Stimulated activated CD4-positive, alpha-beta T cell treated with anti-CD3 and anti-CD28 coated beads, TNF-alpha, amount 100 ng/mL, for 24 hours (primary cell): Measurements from ENCODE around the gene PRR7.

Experiments
- DNase-seq, 3 experiments: peaks; one replicate each; pipeline ENCODE4 v3.0.0-alpha.2; 2020; ENCODE audit warnings: low read depth in 3 of 3

PRR7 gene

GRCh38 chr5:177423671-177424070 lies 22.9 kb upstream of the PRR7 start:
- DNase-seq, result no peak

DNA sequence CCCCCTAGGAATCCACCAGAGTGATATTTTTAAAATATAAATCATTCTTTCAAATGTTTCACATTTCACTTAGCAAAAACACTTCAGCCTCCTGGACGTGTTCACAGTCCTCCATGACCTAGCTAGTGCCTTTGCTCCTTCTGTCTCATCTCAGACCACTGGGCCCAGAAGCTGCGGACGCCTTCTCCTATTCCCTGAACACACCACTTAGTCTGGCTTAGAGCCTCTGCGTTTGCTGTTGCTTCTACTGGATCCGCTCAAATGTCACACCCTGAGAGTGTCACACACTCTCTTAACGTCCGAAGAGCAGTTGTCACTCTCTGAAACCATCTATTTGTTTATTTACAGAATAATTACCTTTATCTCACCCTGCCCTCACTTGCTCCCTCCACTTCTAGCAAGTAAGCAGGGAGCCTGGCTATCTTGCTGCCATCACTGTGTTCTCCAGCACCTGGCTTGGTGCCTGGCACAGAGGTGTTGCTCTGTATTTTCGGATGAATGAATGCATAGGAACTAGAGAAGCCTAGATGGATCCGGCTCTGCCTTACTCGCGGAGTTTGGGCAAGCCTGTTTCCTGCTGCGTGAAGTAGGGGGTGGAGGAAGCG lies 21.3 kb upstream of the PRR7 start:
- no peak for DNase-seq

DNA sequence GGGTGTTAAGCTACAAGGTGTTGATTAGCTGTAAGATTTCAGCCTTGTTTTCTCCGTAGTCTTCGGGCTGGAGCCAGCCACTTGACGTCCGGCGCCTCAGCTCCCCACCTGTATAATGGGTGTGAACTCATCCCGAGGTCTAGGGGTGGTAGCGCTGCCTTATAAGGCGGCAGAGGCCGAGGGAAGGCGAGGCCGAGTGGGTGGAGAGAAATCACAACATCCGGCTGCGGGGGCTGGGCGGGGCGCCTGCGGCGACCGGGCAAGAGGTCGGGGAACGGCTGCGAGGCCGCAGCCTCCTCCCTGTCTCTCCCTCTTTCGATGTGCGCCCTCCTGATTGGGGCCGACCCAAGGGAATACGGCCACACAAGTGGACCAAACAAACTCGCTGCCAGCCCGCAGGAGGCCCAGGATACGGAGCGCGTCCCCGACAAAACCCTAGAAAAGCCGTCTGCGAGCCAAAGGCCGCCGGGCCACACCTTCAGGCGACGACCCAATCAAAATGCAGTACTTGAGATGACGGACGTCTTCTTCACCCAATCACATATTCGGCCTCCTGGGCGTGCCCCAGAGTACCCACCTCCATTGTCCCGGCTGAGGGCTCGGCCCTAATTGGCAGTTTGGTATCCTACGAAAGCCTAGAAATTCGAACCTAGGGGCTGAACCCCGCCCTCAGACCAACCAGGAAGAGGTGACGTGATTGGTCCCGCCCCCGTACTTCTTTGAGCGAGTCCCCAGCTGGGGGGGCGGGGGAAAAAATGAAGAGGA lies 20.6 kb upstream of the PRR7 start:
- DNase-seq, result peak; percentile 99 to 100 (median 100)

- DNase-seq, result peak in 1 of 3 experiments; percentile 71
These were observed 19.9 kb upstream of the PRR7 start, which contains the start of gene GRK6 for GRCh38 chr5:177426566-177427210. Gene GRK6, plus strand, starts transcription at chr5:177426676. Its CDS starts 170 bp downstream, at chr5:177426846.

DNA sequence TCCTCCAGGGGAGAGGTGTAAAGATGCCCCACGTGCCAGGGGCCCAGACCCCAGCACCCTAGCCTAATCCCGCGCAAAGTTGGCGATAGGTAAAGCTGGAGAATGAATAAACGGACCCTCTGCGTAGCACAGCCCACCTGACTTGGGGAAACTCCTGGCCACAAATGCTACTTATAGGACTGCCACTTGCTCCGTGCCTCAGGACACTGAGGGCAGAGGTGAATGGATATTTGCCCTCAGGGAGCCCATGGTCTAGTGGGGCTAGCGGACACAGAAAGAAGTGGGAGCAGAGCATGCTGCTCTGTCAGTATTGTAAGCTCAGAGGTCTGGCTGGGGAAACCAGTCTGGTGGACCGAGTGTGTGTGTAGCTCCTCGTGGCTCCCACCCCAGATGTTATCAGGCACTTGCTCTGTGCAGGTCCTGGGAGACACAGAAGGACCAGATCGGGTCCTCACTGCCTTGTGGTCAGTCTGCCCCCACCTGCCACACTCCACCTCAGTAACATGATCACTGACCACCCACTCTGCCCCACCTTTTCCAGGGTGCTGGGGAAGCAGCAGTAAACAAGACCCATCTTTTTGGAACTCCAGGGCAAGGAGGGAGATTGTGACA lies 19.3 kb upstream of the PRR7 start:
- DNase-seq, result no peak

- DNase-seq, result no peak
These were observed 18.6 kb upstream of the PRR7 start for GRCh38 chr5:177427919-177428573.

GRCh38 chr5:177428574-177429217 lies 17.9 kb upstream of the PRR7 start:
- no peak for DNase-seq

- DNase-seq, result peak; percentile 72 to 91 (median 73)
These were observed 17.2 kb upstream of the PRR7 start for GRCh38 chr5:177429248-177430040.

GRCh38 chr5:177430140-177430951 lies 16.3 kb upstream of the PRR7 start:
- DNase-seq, result no peak

DNA sequence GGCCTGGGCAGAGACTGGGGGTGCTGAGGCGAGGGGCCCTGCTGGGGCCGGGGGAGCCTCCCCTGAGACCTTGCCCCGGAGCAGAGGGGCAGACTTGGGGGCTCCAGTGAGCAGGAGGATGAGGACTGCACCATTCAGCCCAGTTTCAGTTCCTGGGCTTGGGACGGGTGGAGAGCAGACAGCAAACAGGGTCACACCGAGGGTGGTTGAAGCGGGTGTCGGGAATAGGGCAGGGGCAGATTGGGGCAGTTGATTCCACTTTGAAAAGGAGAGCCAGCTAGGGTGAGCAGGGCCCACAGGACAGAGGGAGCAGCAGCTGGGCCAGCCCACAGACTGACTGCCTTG lies 15.7 kb upstream of the PRR7 start:
- DNase-seq, result no peak

DNA sequence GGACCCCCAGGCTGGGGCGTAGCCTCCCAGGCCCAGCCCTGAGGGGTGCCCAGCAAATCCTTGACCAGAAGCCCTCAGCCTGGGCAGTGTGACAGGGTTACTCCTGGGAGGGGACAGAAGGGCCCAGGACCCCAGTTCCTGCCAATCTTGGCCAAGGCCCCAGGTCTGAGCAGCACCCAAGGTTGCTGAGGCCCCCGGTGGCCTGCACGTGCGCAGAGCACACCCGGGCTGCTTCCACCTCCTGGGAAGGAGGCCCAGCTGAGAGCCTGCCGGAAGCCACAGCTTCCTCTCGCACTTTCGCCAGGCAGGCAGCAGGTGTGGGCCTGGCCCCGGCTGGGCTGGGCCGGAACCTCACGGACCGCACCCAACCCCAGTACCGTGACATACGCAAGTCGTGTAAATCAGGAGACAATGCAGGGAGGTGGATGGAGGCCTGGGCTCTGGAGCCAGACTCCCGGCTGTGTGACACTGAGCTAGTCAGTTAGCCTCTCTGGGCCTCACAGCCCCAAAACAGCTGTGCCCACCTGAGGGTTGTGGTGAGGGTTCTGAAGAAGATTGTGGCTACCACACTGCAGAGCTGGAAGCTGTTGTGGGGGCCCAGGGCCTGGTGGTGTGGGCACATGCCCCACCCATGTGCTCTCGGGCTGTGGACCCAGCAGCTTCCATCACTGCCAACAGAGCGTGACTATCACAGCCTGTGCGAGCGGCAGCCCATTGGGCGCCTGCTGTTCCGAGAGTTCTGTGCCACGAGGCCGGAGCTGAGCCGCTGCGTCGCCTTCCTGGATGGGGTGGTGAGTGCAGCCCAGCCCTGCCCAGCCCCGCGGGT lies 15.1 kb upstream of the PRR7 start:
- peak in 2 of 3 experiments; percentile 56 to 78 for DNase-seq

- peak in 1 of 3 experiments; percentile 67 for DNase-seq
These were observed 14.3 kb upstream of the PRR7 start for GRCh38 chr5:177432143-177432838.

GRCh38 chr5:177432839-177433657 lies 13.6 kb upstream of the PRR7 start:
- DNase-seq, result no peak

DNA sequence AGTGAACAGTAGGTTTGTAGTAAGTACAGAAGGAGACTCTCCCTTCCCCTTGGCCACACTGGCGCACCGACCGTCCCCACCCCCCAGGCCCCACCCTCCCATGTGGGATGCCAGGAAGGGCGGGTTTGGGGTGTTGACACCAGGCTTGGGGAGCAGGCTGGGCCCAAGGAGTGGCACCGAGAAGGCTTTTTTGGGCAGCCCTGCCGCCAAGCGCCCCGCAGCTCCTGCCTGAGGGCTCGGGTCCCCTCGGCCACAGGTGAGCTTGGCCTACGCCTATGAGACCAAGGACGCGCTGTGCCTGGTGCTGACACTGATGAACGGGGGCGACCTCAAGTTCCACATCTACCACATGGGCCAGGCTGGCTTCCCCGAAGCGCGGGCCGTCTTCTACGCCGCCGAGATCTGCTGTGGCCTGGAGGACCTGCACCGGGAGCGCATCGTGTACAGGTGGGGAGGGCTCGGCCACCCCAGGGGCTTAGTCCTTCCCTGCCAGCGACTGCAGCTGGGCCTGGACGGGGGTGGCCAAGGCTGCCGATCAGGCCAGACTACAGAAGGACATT lies 12.9 kb upstream of the PRR7 start:
- DNase-seq, result no peak

DNA sequence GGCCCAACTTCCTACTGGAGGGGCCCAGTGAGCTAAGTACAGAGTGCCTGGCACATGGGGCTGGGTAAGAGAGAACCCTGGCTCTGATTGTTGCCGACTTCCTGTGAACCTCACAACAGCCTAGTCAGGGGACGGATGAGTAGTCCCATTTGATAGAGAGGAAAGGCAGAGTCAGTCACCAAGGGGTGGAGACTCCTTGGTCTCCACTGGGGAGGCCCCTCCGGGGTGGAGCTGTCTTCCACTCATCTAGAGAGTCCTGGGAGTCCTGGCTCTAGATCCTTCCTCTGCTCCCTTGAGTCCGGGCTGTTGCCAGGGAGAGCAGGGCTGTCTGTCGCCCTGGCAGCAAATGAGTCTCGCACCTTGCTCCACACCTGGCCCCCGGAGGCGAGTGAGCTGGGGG lies 12.2 kb upstream of the PRR7 start:
- DNase-seq, result peak in 1 of 3 experiments; percentile 71

DNA sequence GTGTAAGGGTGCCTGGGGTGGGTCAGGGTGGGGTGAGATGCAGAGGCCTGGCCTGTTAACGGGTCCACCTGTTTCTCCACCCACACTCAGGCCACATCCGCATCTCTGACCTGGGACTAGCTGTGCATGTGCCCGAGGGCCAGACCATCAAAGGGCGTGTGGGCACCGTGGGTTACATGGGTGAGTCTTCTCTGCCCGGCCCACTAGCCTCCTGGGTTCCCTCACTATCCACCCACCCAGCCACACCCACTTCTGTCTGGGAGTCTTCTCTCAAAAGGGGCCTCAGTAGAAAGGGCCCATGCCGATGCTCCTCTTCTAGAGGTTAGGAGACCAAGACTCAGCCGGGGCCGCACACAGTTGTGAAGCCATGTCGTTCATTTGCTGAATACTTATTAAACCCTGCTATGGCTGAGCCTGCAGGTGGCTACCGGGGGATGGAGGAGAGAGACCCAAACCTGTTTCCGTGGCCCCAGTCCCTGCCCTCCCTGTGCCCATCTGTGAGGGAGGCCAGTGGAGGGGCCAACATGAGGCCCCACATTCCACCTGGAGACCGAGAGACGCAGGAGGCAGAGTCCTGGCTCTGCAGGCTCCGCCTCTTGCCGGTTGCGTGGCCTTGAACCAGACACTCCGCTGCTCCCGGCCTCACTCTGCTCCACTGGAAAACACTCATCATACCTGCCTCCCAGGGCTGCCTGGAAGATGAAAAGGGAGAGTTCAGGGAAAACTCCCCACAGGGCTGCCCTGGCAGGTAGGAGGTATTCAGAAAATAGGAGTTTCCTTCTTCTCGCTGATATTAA lies 11.5 kb upstream of the PRR7 start:
- no peak for DNase-seq
